HL-60/S4 treated with retinoic acid at 250 ng/mL for 4 days and 3 days (cell line): ENCODE measurements around the gene RPN1.
"Not testable (repeated sequence)": the region's sequence is repeated elsewhere in the genome, so short reads cannot be mapped to it uniquely, and the experiment has no call there.

Source experiments
- in situ Hi-C: fragments of 300-500 bp; cut with MboI; formaldehyde crosslinking; loops from 2 replicates; pipeline ENCODE4 v1.7.0; 2022; ENCODE audit warnings: low sequenced_read_pairs

RPN1 gene

GRCh38 chr3:128613083-128613829 is 37.4 kb downstream of the RPN1 start:
- in situ Hi-C loops = loop anchor here (25.0 kb wide), 1 partner anchor 526 kb away; no protein-coding TSS in a partner anchor

GRCh38 chr3:128610451-128611070 is 40.1 kb downstream of the RPN1 start:
- in situ Hi-C loops = loop anchor here (25.0 kb wide), 1 partner anchor 523 kb away; no protein-coding TSS in a partner anchor

GRCh38 chr3:128609294-128609693 is 41.3 kb downstream of the RPN1 start:
- in situ Hi-C loops = loop anchor here (10.0 to 25.0 kb wide), 3 partner anchors 184 to 522 kb away; no protein-coding TSS in a partner anchor

- in situ Hi-C loops = loop anchor here (10.0 to 25.0 kb wide), 3 partner anchors 183 to 520 kb away; no protein-coding TSS in a partner anchor
These were observed 42.9 kb downstream of the RPN1 start for GRCh38 chr3:128607710-128608048.

- in situ Hi-C loops = loop anchor here (10.0 to 25.0 kb wide), 3 partner anchors 181 to 519 kb away; no protein-coding TSS in a partner anchor
These were observed 44.5 kb downstream of the RPN1 start for GRCh38 chr3:128606094-128606493.

GRCh38 chr3:128605091-128606046 is 45.2 kb downstream of the RPN1 start:
- in situ Hi-C loops = loop anchor here (10.0 to 25.0 kb wide), 3 partner anchors 181 to 518 kb away; no protein-coding TSS in a partner anchor

- in situ Hi-C loops = loop anchor here (10.0 to 25.0 kb wide), 3 partner anchors 179 to 517 kb away; no protein-coding TSS in a partner anchor
These were observed 46.5 kb downstream of the RPN1 start for GRCh38 chr3:128603811-128604775.

- in situ Hi-C loops = loop anchor here (10.0 to 25.0 kb wide), 3 partner anchors 179 to 516 kb away; no protein-coding TSS in a partner anchor
These were observed 47.3 kb downstream of the RPN1 start for GRCh38 chr3:128603313-128603712.

- in situ Hi-C loops = no loop called here
These were observed 51.5 kb downstream of the RPN1 start for GRCh38 chr3:128598884-128599664.

GRCh38 chr3:128597900-128598299 is 52.7 kb downstream of the RPN1 start:
- in situ Hi-C loops = no loop called here

- in situ Hi-C loops = no loop called here
These were observed 57.8 kb downstream of the RPN1 start for GRCh38 chr3:128592864-128593263.

- in situ Hi-C loops = no loop called here
These were observed 58.7 kb downstream of the RPN1 start for GRCh38 chr3:128591738-128592426.

- in situ Hi-C loops = no loop called here
These were observed 59.7 kb downstream of the RPN1 start for GRCh38 chr3:128590948-128591347.

GRCh38 chr3:128589985-128590384 is 60.6 kb downstream of the RPN1 start:
- in situ Hi-C loops = not testable (repeated sequence)

- in situ Hi-C loops = no loop called here
These were observed 62.5 kb downstream of the RPN1 start for GRCh38 chr3:128588147-128588546.

- in situ Hi-C loops = no loop called here
These were observed 63.2 kb downstream of the RPN1 start for GRCh38 chr3:128587391-128587790.

- in situ Hi-C loops = not testable (repeated sequence)
These were observed 63.7 kb downstream of the RPN1 start for GRCh38 chr3:128586932-128587331.

GRCh38 chr3:128586391-128586790 is 64.2 kb downstream of the RPN1 start:
- in situ Hi-C loops = not testable (repeated sequence)
